HG02623 (cell line): Measurements from ENCODE around the gene FXYD4.
"Not testable (repeated sequence)": the region's sequence is repeated elsewhere in the genome, so short reads cannot be mapped to it uniquely, and the experiment has no call there.

Source experiments
- ATAC-seq: cut with Tn5 transposase; IDR thresholded peaks from one replicate; pipeline ENCODE4 v1.9.1; 2021; ENCODE audit warnings: moderate library complexity; ENCODE audit not compliant: unreplicated experiment

FXYD4 gene, protein sequence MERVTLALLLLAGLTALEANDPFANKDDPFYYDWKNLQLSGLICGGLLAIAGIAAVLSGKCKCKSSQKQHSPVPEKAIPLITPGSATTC

DNA sequence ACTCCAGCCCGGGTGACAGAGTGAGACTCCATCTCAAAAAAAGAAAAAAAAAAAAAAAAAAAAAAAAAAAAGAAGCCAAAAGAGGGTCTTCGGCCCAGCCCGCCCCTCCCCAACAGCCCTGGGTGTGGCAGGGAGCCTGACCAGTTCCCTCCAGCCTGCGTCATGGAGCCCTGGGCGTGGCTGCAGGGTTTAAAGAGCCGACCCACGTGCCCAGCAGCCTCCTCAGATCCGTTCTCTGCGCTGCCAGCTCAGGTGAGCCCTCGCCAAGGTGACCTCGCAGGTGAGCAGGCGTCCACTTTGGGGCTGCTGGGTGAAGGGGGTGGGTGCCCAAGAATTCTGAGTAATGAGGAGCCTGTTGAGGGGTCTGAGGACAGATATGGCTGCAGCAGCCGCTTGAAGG lies at the start of gene FXYD4:
TSS of gene FXYD4 (plus strand) at position 219 of the 400 bp plus-strand sequence. CDS start 2,111 bp downstream, outside the sequence.
- ATAC-seq: no peak

DNA sequence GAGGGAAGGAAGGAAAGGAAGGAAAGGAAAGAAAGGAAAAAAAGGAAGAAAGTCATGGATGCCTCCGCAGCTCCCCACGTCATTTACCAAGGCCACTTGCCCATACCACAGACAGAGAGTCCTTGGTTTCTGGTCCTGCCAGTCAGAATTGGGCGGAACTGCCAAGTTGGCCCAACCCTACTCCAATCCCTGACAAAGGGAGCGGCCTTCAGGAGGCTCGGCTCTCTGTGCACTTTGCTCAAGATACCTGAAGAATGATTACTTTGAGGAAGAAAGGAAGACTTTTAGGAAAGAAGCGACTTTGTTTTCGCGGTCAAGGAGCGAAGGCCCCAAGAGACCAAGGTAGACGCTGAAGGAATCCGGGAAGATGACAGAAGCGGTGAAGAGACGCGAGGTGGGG lies 49.1 kb upstream of the FXYD4 start:
- ATAC-seq: no peak

DNA sequence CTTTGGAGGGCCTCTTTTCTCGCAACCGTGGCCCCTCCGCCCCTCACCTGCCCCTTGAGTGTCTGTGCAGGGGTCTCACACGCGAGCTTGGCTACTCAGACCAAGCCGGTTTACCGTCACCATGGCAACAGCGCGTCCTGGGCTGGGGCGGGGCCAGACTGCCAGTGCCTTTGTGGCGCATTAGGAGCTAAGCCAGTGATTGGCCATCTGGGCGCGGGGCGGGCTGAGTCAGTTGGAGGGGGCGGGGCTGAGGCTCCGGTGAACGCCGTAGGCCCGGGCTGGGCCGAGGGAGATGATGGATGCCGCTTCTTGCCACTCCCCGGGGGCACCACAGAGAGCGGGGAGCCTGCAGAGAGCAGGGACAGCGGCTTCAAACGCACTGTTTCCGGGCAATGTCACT lies 48.7 kb upstream of the FXYD4 start:
- ATAC-seq: peak; percentile 52

DNA sequence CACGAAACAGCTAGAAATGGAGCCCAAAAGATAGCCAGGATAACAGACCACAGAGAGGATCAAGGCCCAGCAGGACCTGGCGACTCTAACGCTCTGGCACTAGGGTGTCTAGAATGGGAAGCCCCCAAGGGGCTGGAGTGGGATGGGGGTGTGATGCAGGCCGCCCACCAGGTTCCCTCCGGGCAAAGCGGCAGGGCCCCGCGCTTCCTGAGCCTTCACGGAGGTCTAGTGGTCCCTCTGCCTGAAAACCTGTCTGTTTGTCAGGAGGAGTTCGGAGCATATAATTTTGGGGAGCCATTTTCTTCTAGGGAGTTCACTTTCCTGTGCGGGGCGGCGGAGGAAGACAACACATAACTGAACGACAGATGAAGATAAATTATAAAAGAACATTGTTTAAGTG lies 48.2 kb upstream of the FXYD4 start:
- ATAC-seq: no peak

DNA sequence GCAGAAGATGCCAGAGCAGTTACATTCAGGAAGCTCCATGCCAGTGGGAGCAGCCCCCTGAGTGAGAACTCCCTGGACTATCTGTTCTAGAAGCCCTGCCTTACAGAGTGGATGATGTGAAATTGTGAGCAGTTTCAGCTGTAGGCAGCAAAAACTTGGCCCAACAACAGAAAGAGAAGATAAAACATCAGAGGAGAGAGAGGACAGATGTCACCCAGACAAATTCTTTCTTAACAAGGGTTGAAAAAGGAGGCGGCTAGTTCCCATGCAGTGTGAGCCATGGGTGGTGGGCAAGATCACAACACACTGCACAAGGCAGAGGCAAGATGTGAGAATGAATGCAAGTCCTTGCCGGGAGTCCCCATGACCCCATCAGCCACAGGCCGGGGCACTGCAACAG lies 46.6 kb upstream of the FXYD4 start:
- no peak for ATAC-seq

DNA sequence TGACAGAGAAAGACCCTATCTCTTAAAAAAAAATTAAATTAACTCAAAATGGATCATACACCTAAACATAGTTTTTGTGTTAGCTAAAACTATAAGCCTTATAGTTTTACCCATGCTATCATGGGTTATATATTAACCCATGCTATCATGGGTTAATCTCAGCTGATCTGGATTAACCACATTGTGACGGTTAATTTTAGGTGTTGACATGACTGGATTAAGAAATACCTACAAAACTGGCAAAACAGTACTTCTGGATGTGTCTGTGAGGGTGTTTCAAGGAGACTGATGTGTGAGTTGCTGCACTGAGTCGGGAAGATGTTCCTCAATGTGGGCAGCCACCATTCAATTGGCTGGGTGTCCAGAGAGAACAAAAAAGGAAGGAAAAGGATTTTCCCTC lies 44.3 kb upstream of the FXYD4 start:
- no peak for ATAC-seq

DNA sequence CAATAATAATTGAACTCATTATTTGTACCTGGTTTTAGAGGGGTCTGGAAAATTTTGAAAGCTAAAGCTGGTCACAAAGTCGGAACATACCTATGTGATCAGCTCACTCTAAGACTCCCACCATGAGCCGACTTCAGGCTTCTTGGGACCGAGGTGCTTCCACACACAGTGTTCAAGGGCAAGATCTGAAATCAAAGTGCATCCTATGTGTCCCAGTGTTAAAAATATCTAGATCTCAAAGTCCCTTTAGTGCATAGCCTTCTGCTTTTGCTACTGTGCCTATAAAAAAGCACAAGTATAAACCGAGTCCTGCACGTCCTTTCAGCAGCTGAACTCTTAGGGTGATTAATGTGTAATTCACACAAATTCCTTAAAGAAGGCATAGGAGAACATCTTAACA lies 43.5 kb upstream of the FXYD4 start:
- ATAC-seq: no peak

DNA sequence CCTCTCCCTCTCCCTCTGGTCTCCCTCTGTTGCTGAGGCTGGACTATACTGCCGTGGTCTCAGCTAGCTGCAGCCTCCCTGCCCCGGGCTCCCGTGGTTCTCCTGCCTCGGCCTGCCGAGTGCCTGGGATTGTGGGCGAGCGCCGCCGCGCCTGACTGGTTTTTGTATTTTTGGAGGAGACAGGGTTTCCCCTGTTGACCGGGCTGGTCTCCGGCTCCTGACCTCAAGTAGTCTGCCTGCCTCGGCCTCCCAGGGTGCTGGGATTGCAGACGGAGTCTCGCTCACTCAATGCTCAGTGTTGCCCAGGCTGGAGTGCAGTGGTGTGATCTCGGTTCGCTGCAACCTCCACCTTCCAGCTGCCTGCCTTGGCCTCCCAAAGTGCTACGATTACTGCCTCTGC lies 42.6 kb upstream of the FXYD4 start:
- ATAC-seq: not testable (repeated sequence)

DNA sequence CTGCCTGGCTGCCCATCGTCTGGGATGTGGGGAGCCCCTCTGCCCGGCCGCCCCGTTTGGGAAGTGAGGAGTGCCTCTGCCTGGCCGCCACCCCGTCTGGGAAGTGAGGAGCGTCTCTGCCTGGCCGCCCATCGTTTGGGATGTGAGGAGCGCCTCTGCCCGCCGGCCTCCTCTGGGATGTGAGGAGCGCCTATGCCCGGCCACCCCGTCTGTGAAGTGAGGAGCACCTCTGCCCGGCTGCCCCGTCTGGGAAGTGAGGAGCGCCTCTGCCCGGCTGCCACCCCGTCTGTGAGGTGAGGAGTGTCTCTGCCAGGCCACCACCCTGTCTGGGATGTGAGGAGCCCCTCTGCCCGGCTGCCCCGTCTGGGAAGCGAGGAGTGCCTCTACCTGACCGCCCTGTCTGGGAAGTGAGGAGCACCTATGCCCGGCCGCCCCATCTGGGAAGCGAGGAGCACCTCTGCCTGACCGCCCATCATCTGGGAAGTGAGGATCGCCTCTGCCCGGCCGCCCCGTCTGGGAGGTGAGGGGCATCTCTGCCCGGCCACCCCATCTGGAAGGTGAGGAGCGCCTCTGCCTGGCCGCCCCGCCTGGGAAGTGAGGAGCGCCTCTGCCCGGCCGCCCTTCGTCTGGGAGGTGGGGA lies 42.1 kb upstream of the FXYD4 start:
- not testable (repeated sequence) for ATAC-seq

DNA sequence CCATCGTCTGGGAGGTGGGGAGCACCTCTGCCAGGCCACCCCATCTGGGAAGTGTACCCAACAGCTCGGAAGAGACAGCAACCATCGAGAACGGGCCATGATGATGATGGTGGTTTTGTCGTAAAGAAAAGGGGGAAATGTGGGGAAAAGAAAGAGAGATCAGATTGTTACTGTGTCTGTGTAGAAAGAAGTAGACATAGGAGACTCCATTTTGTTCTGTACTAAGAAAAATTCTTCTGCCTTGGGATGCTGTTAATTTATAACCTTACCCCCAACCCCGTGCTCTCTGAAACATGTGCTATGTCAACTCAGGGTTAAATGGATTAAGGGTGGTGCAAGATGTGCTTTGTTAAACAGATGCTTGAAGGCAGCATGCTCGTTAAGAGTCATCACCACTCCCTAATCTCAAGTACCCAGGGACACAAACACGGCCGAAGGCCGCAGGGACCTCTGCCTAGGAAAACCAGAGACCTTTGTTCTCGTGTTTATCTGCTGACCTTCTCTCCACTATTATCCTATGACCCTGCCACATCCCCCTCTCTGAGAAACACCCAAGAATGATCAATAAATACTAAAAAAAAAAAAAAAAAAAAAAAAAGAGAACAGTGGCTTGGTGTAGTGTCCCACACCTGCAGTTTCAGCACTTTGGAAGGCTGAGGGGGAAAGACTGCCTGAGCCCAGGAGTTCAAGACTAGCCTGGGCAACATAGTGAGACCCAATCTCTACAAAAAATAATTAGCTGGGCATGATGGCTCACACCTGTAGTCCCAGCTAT lies 41.2 kb upstream of the FXYD4 start:
- ATAC-seq: not testable (repeated sequence)

DNA sequence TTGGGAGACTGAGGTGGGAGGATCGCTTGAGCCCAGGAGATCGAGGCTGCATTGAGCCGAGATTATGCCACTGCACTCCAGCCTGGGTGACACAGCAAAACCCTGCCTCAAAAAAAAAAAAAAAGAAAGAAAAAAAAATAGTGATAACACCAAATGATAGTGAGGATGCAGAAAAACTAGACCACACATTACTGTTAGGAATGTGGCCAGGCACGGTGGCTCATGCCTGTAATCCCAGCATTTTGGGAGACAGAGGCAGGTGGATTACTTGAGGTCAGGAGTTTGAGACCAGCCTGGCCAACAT lies 40.7 kb upstream of the FXYD4 start:
- ATAC-seq: not testable (repeated sequence)

DNA sequence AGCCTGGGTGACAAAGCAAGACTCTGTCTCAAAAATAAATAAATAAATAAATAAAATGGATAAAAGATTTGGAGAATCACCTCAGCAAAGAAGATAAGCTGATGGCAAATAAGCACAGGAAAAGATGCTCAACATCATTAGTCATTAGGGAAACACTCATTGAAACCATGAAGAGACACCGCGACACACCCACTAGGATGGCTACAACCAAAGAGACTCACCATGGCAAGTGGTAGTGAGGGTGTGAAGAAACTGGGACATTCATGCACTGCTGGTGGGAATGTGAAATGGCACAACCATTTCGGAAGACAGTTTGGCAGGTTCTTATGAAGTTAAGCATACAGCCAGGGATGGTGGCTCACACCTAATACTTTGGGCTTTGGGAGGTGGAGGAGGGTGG lies 37.8 kb upstream of the FXYD4 start:
- ATAC-seq: no peak

DNA sequence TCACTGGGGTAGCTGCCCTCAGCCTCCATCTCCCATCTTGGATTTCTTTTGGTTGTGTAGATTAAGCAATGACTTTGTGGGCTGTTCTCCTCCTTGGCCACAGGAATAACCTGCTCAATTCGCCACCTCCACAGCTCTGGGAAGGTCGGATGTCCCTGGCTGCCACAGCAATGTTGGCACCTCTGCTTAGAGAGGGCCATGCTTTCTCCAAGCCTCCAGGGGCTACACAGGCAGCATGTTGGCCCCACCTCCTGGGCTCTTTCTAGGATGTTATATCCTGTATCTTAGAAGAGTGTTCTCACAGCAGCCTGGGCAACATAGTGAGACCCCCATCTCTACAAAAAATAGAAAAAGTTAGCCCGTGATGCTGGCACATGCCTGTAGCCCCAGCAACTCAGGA lies 35.4 kb upstream of the FXYD4 start:
- ATAC-seq: no peak

DNA sequence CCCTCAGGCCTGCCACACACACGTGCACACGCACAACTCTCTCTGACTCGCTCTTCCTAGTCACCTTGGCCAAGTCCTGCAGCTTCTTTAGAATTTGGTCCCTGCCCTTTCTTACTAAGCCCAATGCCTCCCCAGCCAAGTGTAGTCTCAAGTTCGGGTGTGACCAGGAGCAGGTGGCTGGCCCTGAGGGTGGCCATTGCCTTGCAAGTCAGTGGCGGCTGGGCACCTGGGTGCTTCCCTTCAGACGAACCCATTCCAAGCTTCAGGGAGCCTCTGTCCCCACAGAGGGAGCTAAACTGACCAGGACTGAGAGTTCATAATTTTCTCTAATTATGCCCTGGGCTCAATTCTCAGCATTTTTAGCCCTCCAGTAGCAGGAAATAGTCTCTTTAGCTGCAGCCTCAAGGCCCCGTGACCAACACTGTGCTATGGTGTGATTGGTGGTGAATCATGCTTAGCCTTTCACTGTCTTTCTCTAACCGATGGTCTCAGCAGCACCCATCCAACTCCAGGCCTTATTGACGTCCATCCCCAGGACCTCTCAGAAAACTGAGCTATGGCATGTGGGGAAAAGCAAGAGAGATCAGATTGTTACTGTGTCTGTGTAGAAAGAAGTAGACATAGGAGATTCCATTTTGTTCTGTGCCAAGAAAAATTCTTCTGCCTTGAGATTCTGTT lies 34.7 kb upstream of the FXYD4 start:
- ATAC-seq: no peak

DNA sequence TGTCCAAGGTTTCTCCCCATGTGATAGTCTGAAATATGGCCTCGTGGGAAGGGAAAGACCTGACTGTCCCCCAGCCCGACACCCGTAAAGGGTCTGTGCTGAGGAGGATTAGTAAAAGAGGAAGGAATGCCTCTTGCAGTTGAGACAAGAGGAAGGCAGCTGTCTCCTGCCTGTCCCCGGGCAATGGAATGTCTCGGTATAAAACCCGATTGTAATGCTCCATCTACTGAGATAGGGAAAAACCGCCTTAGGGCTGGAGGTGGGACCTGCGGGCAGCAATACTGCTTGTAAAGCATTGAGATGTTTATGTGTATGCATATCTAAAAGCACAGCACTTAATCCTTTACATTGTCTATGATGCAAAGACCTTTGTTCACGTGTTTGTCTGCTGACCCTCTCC lies 33.9 kb upstream of the FXYD4 start:
- not testable (repeated sequence) for ATAC-seq

DNA sequence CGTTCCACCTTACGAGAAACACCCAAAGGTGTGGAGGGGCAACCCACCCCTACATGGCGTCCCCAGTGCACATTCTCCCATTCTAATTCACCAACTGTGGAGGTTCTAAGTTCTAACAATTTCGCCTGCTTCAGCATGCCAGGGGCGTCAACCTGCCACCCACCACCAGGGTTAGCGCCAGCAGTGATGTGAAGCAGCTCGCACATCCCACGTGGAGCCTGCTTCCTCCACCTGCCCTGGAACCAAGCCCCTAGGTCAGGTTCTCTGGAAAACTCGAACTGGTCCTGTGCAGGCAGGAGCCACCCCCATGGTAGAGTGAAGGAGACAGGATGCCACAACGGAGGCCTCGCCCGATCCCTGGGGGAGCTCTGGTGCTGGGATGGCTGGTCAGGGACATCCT lies 33.3 kb upstream of the FXYD4 start:
- no peak for ATAC-seq

DNA sequence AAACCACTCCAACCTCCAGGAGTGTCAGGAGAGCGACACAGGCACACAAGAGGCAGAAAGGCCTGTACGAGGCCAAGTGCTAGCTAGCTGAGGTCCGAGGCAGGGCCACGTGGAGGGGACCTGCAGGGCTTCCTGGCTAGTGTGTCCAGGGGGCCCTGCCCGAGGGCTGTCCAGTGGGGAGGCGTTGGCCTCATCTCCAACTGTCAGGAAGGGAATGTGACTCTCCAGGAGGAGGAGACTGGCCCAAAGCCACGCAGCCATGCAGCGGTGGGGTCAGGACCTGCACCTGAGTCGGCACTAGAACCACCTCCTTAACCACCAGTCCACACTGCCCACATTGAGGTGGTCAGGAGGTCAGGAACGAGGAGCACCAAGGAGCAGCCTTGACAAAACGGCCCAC lies 32.3 kb upstream of the FXYD4 start:
- ATAC-seq: no peak

DNA sequence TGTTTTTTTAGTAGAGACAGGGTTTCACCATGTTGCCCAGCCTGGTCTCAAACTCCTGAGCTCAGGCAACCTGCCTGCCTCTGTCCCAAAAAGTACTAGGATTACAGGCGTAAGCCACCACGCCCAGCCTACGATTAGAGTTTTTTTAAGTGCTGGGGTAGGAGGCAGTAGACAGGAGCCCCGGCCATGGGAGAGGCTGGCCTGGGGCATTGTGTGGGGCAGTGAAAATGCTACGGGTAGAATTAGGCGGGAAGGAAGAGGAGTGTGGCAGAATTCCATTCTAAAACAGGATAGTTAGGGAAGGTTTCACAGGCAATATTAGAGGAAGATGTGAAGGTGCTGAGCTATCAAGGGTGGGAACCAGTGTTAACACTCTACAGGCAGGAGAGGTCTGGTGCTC lies 31.3 kb upstream of the FXYD4 start:
- ATAC-seq: no peak

DNA sequence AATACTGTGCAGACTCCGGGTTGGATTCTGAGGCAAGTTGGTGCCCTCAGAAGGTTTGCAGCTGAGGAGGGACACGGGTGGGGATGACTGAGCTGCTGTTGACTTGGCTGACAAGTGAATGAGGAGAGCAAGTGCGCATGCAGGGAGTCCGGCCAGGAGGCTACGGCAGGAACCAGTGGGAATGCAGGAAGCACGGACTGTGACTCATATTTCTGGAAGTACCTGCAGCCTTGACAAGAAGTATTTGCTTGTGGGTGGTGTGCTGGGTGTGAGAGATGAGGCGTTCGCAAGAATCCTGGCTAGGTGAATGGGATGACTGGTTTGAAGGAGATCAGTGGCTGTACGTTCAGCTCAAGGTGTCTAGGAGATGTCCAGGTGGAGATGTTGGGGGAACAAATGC lies 30.8 kb upstream of the FXYD4 start:
- no peak for ATAC-seq

DNA sequence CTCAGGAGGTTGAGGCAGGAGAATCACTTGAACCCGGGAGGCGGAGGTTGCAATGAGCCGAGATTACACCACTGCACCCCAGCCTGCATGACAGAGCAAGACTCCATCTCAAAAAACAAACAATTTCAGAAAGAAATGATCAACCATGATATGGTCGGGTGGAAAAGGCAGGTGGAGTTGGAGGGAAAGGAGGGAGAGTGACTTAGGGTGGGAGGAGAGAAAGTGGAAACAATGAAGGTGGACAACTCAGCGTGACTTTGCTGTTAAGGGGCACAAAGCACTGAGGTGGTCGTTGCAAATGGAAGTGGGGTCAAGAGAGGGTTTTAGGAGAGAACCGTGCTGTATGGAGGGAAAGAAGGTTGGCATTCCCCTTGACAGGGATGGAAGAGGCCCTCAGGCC lies 30.0 kb upstream of the FXYD4 start:
- no peak for ATAC-seq

DNA sequence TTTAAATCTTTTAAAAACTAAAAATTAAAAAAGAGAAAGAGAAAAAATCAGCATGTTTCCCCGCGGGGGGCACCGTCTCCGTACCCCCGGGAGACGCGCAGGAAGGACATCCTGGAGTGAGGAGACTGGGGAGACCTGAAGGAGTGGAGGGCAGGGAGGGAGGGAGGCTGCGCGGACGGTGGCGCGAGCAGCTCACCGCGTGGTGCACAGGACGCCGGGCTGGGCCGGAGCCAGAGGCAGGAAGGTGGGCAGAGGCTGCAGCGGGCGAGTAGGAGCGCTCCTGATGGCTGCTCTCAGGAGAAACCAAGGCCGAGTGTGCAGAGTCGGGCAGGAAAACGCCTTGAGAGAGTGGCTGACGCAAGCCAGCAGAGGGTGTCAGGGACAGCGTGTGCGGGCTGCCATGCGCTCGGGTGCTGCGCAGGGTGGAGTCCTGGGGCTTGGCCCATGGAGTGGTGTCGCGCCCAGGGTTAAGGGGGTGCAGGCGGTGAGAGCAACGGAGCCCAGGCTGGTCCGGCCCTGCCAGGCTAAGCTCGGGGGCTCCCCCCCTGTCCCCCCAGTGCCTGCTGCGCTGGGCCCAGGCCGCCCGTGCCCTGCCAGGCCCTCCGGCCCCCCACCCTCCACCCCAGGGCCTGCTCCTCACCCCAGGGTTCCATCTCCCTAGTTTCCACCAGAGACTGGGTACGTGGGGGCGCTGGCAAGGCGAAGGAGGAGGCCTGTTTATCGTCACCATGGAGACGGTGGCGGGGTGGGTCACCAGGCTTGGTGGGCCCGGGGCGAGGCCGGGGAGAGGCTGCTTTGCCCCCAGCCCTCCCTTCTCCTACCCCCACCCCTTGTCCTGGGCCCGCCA lies 28.9 kb upstream of the FXYD4 start:
- no peak for ATAC-seq
